Measurements from ENCODE around the gene SLC6A5. TPM values are rescaled to one million over a fixed set of nuclear protein-coding genes. Genes with fewer than 3 reads are reported as not detected.

SLC6A5 gene
- total and polyA plus RNA-seq, 4 donors = not detected

DNA sequence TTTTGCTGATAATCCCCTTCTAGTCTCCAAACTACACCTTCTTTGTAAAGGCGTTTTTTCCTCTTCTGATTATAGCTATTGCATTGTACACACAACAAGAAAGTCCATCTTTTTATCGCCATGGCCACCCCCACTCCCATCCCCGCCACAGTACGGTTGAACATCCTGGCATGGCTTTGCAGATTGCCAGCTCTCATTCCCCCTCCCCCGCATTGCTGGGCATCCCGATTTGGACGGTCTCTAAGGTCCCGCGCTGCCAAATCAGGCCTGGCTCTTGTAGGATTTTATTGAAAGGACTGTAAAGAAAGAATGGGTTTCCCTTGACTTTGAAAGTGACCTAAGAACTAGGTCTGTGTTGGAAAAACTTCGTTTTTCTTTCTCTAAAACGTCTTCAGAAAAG lies 916 bp upstream of the SLC6A5 start:
- no peaks in the 10 kb centered on the region for H3K36me3 ChIP-seq (ENCODE audit: control insufficient read depth in 4 of 4, insufficient read depth in 4 of 4, low read length in 4 of 4)
- H3K4me1 ChIP-seq (ENCODE audit: control insufficient read depth in 5 of 5, insufficient read depth in 5 of 5, low read length in 5 of 5) = no peaks in the 10 kb centered on the region
- no peak overlapping the region for H3K4me3 ChIP-seq
- DNase-seq (no peak), ATAC-seq (ENCODE audit: insufficient read depth, low FRiP score) (no peak)
- peaks cover 0 to 27% (median 0%) of the 10 kb centered on the region in 4 donors for H3K9me3 ChIP-seq (ENCODE audit: control insufficient read depth in 4 of 4, insufficient read depth in 3 of 4, low read length in 3 of 4)
- H3K9ac ChIP-seq (ENCODE audit: insufficient read depth in 1 of 2, low read length in 2 of 2) = no peak overlapping the region
- H3K27ac ChIP-seq (ENCODE audit: low read depth in 1 of 2, low read length in 1 of 2) = no peak overlapping the region
- TF ChIP-seq, protein P1, sequence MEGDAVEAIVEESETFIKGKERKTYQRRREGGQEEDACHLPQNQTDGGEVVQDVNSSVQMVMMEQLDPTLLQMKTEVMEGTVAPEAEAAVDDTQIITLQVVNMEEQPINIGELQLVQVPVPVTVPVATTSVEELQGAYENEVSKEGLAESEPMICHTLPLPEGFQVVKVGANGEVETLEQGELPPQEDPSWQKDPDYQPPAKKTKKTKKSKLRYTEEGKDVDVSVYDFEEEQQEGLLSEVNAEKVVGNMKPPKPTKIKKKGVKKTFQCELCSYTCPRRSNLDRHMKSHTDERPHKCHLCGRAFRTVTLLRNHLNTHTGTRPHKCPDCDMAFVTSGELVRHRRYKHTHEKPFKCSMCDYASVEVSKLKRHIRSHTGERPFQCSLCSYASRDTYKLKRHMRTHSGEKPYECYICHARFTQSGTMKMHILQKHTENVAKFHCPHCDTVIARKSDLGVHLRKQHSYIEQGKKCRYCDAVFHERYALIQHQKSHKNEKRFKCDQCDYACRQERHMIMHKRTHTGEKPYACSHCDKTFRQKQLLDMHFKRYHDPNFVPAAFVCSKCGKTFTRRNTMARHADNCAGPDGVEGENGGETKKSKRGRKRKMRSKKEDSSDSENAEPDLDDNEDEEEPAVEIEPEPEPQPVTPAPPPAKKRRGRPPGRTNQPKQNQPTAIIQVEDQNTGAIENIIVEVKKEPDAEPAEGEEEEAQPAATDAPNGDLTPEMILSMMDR (IDR thresholded peaks at IDR 0.05; ENCODE audit: control extremely low read depth, extremely low read depth) = no peak
- WGBS, 2 donors = 3 to 5% methylated on average over 11 of the region's 11 CpGs
- peaks cover 47 to 95% (median 69%) of the 10 kb centered on the region in 3 donors for H3K27me3 ChIP-seq (ENCODE audit: control insufficient read depth in 3 of 3, insufficient read depth in 3 of 3, low read length in 2 of 3)

DNA sequence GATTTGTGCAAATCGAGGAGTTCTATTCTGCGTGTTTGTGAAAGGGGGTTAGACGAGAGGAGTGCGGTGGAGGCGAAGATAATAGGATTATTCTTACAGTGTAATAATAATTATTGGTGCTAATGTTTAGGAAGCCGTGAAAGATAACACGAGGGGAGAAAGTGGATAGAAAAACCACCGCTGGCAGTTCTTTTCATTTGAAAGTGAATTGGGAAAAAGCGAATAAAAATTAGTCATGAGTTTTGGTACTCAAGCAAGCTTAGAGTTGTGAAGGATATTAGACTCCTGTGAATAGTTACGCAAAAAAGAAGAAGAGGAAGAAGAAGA lies 575 bp downstream of the SLC6A5 start:
- DNase-seq = no peak
- H3K9ac ChIP-seq (ENCODE audit: insufficient read depth in 1 of 2, low read length in 2 of 2) = no peak overlapping the region
- no peak for ATAC-seq (ENCODE audit: insufficient read depth, low FRiP score)
- peaks cover 0 to 27% (median 0%) of the 10 kb centered on the region in 4 donors for H3K9me3 ChIP-seq (ENCODE audit: control insufficient read depth in 4 of 4, insufficient read depth in 3 of 4, low read length in 3 of 4)
- WGBS, 2 donors = 19 to 21% methylated on average over 10 of the region's 10 CpGs
- peaks cover 47 to 96% (median 77%) of the 10 kb centered on the region in 3 donors for H3K27me3 ChIP-seq (ENCODE audit: control insufficient read depth in 3 of 3, insufficient read depth in 3 of 3, low read length in 2 of 3)
- no peak overlapping the region for H3K27ac ChIP-seq (ENCODE audit: low read depth in 1 of 2, low read length in 1 of 2)
- H3K4me1 ChIP-seq (ENCODE audit: control insufficient read depth in 5 of 5, insufficient read depth in 5 of 5, low read length in 5 of 5) = no peaks in the 10 kb centered on the region
- H3K36me3 ChIP-seq (ENCODE audit: control insufficient read depth in 4 of 4, insufficient read depth in 4 of 4, low read length in 4 of 4) = no peaks in the 10 kb centered on the region
- TF ChIP-seq, protein P1 (IDR thresholded peaks at IDR 0.05; ENCODE audit: control extremely low read depth, extremely low read depth) = no peak
- no peak overlapping the region for H3K4me3 ChIP-seq

DNA sequence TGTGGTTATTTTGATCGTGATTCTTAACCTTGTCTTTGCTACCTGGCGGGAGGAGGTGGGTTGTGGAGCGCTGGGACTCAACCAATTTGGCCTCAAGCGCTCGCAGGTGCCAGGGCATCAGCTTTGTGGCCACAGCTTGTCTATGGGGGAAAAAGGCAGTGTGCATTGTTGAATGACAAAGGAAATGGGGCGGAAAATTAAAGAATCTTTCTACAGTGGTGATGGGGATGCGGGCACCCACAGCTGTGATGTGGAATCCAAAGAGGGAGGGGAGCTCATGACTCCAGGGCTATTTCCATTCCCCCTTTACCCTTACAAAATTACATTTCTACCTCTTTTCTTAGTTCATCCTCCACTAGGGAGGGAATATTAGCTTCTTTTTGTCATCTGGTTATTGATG lies 1.1 kb downstream of the SLC6A5 start:
- no peaks in the 10 kb centered on the region for H3K36me3 ChIP-seq (ENCODE audit: control insufficient read depth in 4 of 4, insufficient read depth in 4 of 4, low read length in 4 of 4)
- H3K4me1 ChIP-seq (ENCODE audit: control insufficient read depth in 5 of 5, insufficient read depth in 5 of 5, low read length in 5 of 5) = no peaks in the 10 kb centered on the region
- no peak overlapping the region for H3K27ac ChIP-seq (ENCODE audit: low read depth in 1 of 2, low read length in 1 of 2)
- DNase-seq (no peak), ATAC-seq (ENCODE audit: insufficient read depth, low FRiP score) (no peak)
- TF ChIP-seq, protein P1 (IDR thresholded peaks at IDR 0.05; ENCODE audit: control extremely low read depth, extremely low read depth) = no peak
- no peak overlapping the region for H3K9ac ChIP-seq (ENCODE audit: insufficient read depth in 1 of 2, low read length in 2 of 2)
- H3K27me3 ChIP-seq (ENCODE audit: control insufficient read depth in 3 of 3, insufficient read depth in 3 of 3, low read length in 2 of 3) = peaks cover 47 to 96% (median 80%) of the 10 kb centered on the region in 3 donors
- H3K9me3 ChIP-seq (ENCODE audit: control insufficient read depth in 4 of 4, insufficient read depth in 3 of 4, low read length in 3 of 4) = peaks cover 0 to 30% (median 0%) of the 10 kb centered on the region in 4 donors
- no peak overlapping the region for H3K4me3 ChIP-seq
- WGBS, 2 donors = 13 to 14% methylated on average over 7 of the region's 7 CpGs
